GM13977 (cell line): ENCODE measurements around the gene ANKRD55.

Experiments
- DNase-seq: peaks from one replicate; pipeline ENCODE4 v3.0.0; 2012; ENCODE audit warnings: low spot score
- CTCF ChIP-seq: IDR thresholded peaks from 2 replicates; pipeline ENCODE4 v1.5.1; 2012; ENCODE audit warnings: mild to moderate bottlenecking, control low read depth; ENCODE audit not compliant: insufficient read depth; ENCODE audit errors: extremely low read depth, missing control alignments
- in situ Hi-C: fragments of 300-500 bp; cut with MboI; formaldehyde crosslinking; loops from one replicate; pipeline ENCODE4 v1.12.0; 2022; ENCODE audit warnings: low sequenced_read_pairs, low pct_unique_long_range_greater_than_20kb, mixed read lengths, inconsistent platforms; ENCODE audit not compliant: unreplicated experiment

The ANKRD55 gene

GRCh38 chr5:56200971-56201666, 32.0 kb downstream of the ANKRD55 start:
- in situ Hi-C loops = no loop called here
- DNase-seq = peak; percentile 82
- peak; percentile 75 for TF ChIP-seq CTCF

- no peak for DNase-seq
- in situ Hi-C loops = no loop called here
- no peak for TF ChIP-seq CTCF
Measured at GRCh38 chr5:56195016-56195415, 38.1 kb downstream of the ANKRD55 start.

- in situ Hi-C loops = no loop called here
- TF ChIP-seq CTCF = no peak
- DNase-seq = no peak
Measured at GRCh38 chr5:56192246-56192645, 40.9 kb downstream of the ANKRD55 start.

- in situ Hi-C loops = no loop called here
- DNase-seq = no peak
- TF ChIP-seq CTCF = no peak
Measured at GRCh38 chr5:56191656-56192055, 41.5 kb downstream of the ANKRD55 start.

GRCh38 chr5:56190497-56190896, 42.6 kb downstream of the ANKRD55 start:
- TF ChIP-seq CTCF = no peak
- in situ Hi-C loops = no loop called here
- DNase-seq = no peak

GRCh38 chr5:56185768-56186311, 47.3 kb downstream of the ANKRD55 start:
- in situ Hi-C loops = no loop called here
- no peak for TF ChIP-seq CTCF
- DNase-seq = no peak
